ENCODE measurements around the gene NR6A1. TPM values are rescaled to one million over a fixed set of nuclear protein-coding genes. Genes with fewer than 3 reads are reported as not detected.
A peak's percentile ranks its signal among the peaks of the same experiment; 100 is the strongest.

NR6A1 gene
- total RNA-seq, 1 donor from 2014 or later, result 2.3 TPM

DNA sequence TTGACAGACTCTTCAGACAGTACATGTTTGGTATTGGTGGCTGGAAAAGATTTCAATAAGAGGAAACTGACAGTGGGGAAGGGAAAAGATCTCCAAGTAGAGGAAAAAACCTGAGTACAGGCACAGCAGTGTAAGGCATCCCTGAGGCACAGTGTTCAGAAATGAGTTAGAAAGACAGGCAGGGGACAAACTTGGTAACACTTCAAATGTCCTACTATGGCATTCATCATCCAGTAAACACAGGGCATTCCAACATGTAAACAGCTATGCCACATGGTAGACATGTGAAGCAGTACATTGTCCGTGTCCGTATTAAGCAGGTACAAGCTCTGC is 218.9 kb downstream of the NR6A1 start:
- Mint-ChIP-seq H3K36me3 (ENCODE audit: low read depth) (no peaks in the 10 kb centered on the region), H3K9me3 (no peaks in the 10 kb centered on the region), H3K27me3 (no peaks in the 10 kb centered on the region), H3K27ac (no peak overlapping the region), H3K4me3 (no peak overlapping the region), H3K4me1 (peaks cover 10% of the 10 kb centered on the region)
- intact Hi-C loops (cut with micrococcal nuclease), result no loop called here
- no peak for DNase-seq

DNA sequence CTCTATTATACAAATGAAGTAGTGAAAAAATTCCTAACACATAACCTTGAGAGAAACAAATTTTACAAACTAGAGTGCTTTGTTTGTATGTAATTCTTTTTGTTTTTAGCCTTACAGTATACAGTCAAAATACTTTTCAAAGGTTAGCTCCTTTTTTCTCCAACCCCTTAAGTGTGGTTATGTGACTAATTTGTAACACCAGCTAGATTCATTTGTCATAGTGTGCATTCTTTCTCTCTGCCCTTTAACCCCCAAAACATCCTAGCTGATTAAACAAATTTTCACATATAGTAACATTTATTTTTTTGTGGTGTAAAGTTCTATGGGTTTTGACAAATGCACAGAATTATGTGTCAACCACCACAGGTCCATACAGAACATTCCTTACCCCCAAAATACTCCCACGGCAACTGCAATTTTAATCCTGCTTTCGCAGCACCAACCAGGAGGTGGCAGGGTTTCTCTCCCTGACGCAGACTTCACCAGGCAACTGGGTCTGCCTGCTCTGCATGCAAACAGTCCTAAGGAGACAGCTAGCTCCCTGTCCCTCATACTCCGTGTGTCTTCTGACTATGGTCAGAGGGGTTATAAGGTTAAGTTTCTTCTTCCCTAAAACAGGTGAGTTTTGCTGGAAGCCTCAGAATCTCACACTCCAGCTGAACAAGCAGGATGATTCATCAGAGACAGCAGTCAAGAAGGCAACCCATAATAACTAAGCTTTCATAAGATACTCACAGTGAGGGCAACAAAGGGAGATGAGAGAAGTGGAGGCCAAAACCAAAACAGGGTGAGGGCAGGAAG is 219.4 kb downstream of the NR6A1 start:
- no peaks in the 10 kb centered on the region for H3K36me3 Mint-ChIP-seq (ENCODE audit: low read depth)
- H3K27me3 Mint-ChIP-seq, result peaks cover 1% of the 10 kb centered on the region
- H3K4me3 Mint-ChIP-seq, result no peak overlapping the region
- no peaks in the 10 kb centered on the region for H3K9me3 Mint-ChIP-seq
- H3K4me1 Mint-ChIP-seq, result peaks cover 10% of the 10 kb centered on the region
- DNase-seq, result peak; percentile 79
- intact Hi-C loops (cut with micrococcal nuclease), result loop anchor here (2.0 kb wide), 1 partner anchor 161 kb away; no protein-coding TSS in a partner anchor
- H3K27ac Mint-ChIP-seq, result no peak overlapping the region

DNA sequence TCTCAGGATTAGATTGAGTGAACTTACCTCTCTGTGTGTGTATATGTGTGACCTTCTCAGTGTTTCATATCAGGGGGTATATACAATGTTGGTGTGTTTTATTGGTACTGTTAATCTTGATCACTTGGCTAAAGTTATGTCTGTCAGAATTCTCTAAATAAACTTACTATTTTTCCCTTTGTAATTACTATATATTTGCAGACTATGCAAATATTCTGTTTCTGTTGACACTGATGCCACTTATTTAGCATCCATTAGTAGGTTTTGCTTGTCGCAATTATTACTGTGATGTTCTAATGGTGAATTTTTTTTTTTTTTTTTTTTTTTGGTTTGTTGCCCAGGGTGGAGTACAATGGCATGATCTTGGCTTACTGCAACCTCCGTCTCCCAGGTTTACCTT is 221.0 kb downstream of the NR6A1 start:
- H3K4me1 Mint-ChIP-seq, result peaks cover 10% of the 10 kb centered on the region
- H3K27ac Mint-ChIP-seq, result no peak overlapping the region
- peaks cover 2% of the 10 kb centered on the region for H3K27me3 Mint-ChIP-seq
- no peak overlapping the region for H3K4me3 Mint-ChIP-seq
- DNase-seq, result no peak
- no peaks in the 10 kb centered on the region for H3K36me3 Mint-ChIP-seq (ENCODE audit: low read depth)
- no peaks in the 10 kb centered on the region for H3K9me3 Mint-ChIP-seq
- intact Hi-C loops (cut with micrococcal nuclease), result loop anchor here (2.0 kb wide), 1 partner anchor 163 kb away; no protein-coding TSS in a partner anchor

DNA sequence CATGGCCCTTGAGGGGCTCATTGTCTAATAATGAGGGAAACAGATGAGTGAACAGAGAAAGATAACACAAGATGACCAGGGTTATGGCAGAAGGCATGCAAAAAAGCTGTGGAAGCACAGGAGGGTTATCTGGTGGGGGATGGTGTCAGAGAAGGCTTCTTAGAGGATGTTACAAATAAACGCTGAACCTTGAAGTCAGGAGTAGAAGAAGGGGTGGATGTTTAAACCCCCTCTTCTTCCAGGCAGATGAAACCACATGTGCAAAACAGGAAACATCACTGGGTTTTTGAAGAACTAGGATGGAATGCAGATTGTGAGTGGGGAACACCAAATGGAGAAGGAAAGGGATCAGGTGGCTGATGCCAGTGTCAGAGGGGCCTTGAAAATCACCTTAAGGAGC is 222.1 kb downstream of the NR6A1 start:
- no peaks in the 10 kb centered on the region for H3K9me3 Mint-ChIP-seq
- no peak overlapping the region for H3K27ac Mint-ChIP-seq
- H3K27me3 Mint-ChIP-seq, result peaks cover 2% of the 10 kb centered on the region
- intact Hi-C loops (cut with micrococcal nuclease), result no loop called here
- DNase-seq, result no peak
- H3K4me3 Mint-ChIP-seq, result no peak overlapping the region
- no peaks in the 10 kb centered on the region for H3K36me3 Mint-ChIP-seq (ENCODE audit: low read depth)
- peaks cover 10% of the 10 kb centered on the region for H3K4me1 Mint-ChIP-seq

DNA sequence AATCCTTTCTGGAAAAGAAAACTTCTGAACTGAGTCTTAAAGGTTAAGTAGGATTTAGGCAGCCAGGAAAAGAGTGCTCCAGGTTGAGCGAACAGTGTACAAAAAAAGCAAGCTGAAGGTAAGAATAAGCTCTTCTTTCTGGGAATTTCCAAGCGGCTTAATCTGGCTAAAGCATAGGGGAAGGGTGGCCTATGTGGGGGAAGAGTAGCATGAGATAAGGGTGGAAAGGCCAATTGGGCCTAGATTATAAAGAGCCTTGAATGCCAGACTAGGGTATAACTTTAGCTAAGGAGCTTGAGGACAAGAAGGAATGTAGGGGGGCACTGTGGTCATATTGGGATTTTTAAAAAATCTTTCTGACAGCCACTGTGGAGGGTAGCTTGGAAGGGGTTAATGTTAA is 226.6 kb downstream of the NR6A1 start:
- Mint-ChIP-seq H3K4me3 (no peak overlapping the region), H3K27me3 (peaks cover 13% of the 10 kb centered on the region), H3K27ac (no peak overlapping the region), H3K36me3 (ENCODE audit: low read depth) (no peaks in the 10 kb centered on the region), H3K9me3 (no peaks in the 10 kb centered on the region), H3K4me1 (peaks cover 8% of the 10 kb centered on the region)
- intact Hi-C loops (cut with micrococcal nuclease), result no loop called here
- DNase-seq, result no peak

DNA sequence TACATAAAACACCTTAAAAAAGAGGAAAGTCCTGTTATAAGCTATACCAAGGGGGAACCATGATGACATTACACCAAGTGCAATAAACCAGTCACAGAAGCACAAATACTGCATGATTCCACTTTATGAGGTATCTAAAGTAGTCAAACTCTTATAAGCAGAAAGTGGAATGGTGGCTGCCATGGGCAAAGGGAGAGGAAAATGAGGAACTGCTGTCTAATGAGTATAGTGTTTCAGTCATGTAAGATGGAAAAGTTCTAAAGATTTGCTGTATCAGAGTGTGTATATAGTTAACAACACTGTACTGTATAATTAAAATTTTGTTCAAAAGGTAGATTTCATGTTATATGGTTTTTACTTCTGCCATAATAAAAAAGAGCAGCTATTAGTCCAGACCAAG is 229.3 kb downstream of the NR6A1 start:
- no peaks in the 10 kb centered on the region for H3K36me3 Mint-ChIP-seq (ENCODE audit: low read depth)
- H3K27me3 Mint-ChIP-seq, result peaks cover 13% of the 10 kb centered on the region
- H3K9me3 Mint-ChIP-seq, result no peaks in the 10 kb centered on the region
- H3K27ac Mint-ChIP-seq, result no peak overlapping the region
- H3K4me3 Mint-ChIP-seq, result no peak overlapping the region
- no peaks in the 10 kb centered on the region for H3K4me1 Mint-ChIP-seq
- DNase-seq, result no peak
- intact Hi-C loops (cut with micrococcal nuclease), result no loop called here

DNA sequence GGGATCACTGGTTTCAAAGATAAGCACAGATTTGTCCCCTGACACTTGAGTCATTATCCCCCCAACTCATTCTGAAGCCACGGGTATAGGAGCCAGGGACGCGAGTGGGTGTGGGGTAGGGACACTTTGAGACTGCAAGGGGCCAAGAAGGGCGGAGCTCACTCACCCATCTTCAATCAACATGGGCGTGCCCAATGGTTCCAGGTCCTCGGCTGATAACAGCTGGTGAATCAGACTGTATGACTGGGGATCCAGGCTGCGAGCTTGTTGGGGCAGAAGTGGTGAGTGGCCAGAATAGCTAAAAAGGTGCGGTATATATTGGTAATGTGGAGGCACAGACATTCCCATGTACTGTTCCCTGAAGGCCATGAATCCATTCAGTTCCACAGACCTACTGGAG is 233.2 kb downstream of the NR6A1 start:
- intact Hi-C loops (cut with micrococcal nuclease), result no loop called here
- Mint-ChIP-seq H3K27me3 (peaks cover 9% of the 10 kb centered on the region), H3K4me1 (no peaks in the 10 kb centered on the region), H3K4me3 (no peak overlapping the region), H3K9me3 (no peaks in the 10 kb centered on the region), H3K36me3 (ENCODE audit: low read depth) (no peaks in the 10 kb centered on the region), H3K27ac (no peak overlapping the region)
- no peak for DNase-seq

DNA sequence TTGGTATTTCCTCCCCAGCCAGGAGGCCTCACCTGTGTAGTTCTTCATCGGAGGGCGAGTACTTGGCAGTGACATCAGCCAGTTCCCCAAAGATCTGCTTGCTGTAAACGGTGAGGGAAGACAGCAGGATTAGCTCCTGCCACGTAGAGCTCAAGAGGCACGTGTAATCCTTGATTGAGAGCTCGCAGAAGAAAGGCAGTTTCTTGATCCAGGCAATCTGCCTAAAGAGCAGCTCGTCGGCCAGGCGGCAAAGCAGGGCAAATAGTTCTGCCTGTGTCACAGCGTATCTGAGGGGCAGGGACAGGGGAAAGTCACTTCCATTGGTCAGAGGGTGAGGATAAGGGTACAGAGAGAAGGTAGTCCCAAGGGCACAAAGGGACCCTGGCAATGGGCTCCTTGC is 235.3 kb downstream of the NR6A1 start:
- Mint-ChIP-seq H3K36me3 (ENCODE audit: low read depth) (no peaks in the 10 kb centered on the region), H3K27ac (no peak overlapping the region), H3K4me1 (no peaks in the 10 kb centered on the region), H3K27me3 (peaks cover 6% of the 10 kb centered on the region), H3K4me3 (no peak overlapping the region), H3K9me3 (no peaks in the 10 kb centered on the region)
- intact Hi-C loops (cut with micrococcal nuclease), result loop anchor here (1.0 kb wide), 1 partner anchor 117 kb away; no protein-coding TSS in a partner anchor
- DNase-seq, result no peak

DNA sequence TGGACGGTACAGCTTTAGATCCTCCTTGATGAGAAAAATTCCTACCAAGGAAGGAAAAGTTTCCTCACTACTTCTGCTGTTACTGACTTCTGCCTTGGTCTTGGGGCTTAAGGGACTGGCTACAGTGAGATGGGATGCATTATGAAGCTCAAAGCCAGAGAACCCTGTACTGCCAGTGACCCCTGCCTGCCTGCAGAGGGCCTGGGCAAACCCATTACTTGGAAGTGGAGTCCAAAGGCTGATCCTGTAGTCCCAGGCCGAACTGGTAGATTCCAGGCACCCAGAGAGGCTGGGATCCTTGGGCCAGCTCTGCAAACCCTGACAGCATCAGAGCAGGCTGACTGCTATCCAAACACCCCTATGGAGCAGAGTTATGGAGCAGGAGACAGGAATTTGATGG is 238.2 kb downstream of the NR6A1 start:
- Mint-ChIP-seq H3K4me3 (no peak overlapping the region), H3K27ac (no peak overlapping the region), H3K27me3 (peaks cover 2% of the 10 kb centered on the region), H3K4me1 (no peaks in the 10 kb centered on the region), H3K36me3 (ENCODE audit: low read depth) (no peaks in the 10 kb centered on the region), H3K9me3 (no peaks in the 10 kb centered on the region)
- DNase-seq, result no peak
- intact Hi-C loops (cut with micrococcal nuclease), result no loop called here

DNA sequence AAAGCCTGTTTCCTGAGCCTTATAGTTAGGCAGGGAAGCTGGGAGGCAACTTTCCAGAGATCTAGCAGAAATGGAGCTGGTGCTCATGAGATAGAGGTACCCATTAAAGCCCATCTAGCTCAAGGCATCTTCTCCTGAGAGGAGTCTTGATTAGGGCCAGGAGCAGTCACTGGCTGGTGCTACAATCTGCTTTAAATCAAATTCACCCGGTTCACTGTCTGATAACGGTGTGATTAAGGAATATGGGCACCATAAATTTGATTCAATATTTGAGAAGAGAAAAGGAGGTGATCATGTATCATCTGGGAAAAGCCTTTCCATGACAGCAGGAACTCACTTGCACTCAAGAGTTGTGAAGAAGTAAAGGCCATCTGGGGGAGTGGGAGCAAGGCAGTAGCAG is 240.0 kb downstream of the NR6A1 start:
- Mint-ChIP-seq H3K4me1 (no peaks in the 10 kb centered on the region), H3K9me3 (no peaks in the 10 kb centered on the region), H3K27me3 (peaks cover 2% of the 10 kb centered on the region), H3K27ac (no peak overlapping the region), H3K4me3 (no peak overlapping the region), H3K36me3 (ENCODE audit: low read depth) (no peaks in the 10 kb centered on the region)
- no peak for DNase-seq
- intact Hi-C loops (cut with micrococcal nuclease), result no loop called here

DNA sequence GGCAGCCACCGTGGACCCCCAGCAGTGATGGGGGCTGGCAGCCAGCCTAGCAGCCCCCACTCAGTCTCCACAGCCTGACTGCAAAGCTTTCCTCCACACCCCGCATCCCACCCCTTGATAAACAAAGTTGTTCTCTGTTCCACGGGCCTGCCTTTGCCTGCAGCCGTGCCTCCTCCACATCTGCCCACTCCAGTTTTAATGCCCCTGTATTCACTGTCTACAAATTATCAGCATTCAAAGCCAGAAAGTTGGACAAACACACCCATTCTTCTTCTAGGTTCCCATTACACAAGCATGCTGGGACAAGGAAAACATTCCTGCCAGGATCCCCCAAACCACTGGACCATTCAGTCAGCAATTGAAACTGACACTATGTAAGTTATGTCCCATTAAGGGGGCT is 240.9 kb downstream of the NR6A1 start:
- intact Hi-C loops (cut with micrococcal nuclease), result no loop called here
- DNase-seq, result no peak
- Mint-ChIP-seq H3K27me3 (peaks cover 2% of the 10 kb centered on the region), H3K4me3 (no peak overlapping the region), H3K9me3 (no peaks in the 10 kb centered on the region), H3K36me3 (ENCODE audit: low read depth) (no peaks in the 10 kb centered on the region), H3K4me1 (no peaks in the 10 kb centered on the region), H3K27ac (no peak overlapping the region)

DNA sequence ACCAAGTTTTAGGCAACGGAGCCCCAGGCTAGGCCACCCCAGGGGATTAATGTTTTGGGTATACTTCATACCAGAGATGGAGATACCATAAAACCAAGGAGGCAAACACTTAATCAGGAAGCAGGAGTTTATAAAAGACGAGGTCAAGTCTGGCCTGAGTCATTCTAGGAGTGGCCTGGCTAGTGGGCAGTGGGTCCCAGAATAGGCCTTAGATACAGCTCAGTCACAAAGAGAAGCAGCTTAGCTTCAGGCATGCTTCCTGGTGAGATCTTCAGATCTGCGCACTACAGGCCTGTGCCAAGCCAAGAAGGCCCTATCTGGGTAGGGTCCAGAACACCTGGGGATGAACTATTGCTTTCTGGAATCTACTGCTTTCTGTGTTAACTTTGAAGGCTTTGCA is 243.3 kb downstream of the NR6A1 start:
- H3K27me3 Mint-ChIP-seq, result peaks cover 5% of the 10 kb centered on the region
- H3K4me1 Mint-ChIP-seq, result no peaks in the 10 kb centered on the region
- H3K4me3 Mint-ChIP-seq, result no peak overlapping the region
- no peaks in the 10 kb centered on the region for H3K9me3 Mint-ChIP-seq
- H3K36me3 Mint-ChIP-seq (ENCODE audit: low read depth), result no peaks in the 10 kb centered on the region
- DNase-seq, result no peak
- no peak overlapping the region for H3K27ac Mint-ChIP-seq
- intact Hi-C loops (cut with micrococcal nuclease), result no loop called here

DNA sequence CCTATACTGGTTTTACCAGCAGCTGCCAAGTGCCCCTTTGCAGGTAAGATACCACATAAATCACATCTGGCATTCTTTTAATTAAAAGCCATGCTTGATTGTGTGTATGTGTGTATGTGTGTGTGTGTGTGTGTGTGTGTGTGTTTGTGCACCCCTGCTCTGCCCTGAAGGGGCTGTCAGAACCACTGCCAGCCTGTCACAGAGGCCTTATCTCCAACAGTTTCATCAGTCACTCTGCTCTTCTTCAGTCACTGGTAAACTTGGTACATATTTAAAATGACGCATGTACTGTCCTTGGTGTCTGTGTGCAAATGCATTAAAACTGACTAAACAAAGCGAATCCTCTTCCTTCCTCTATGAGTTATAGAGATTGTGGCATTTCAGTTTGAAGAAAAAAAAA is 244.9 kb downstream of the NR6A1 start:
- DNase-seq, result no peak
- Mint-ChIP-seq H3K9me3 (no peaks in the 10 kb centered on the region), H3K36me3 (ENCODE audit: low read depth) (no peaks in the 10 kb centered on the region), H3K4me3 (no peak overlapping the region), H3K4me1 (no peaks in the 10 kb centered on the region), H3K27me3 (peaks cover 3% of the 10 kb centered on the region), H3K27ac (no peak overlapping the region)
- intact Hi-C loops (cut with micrococcal nuclease), result no loop called here

DNA sequence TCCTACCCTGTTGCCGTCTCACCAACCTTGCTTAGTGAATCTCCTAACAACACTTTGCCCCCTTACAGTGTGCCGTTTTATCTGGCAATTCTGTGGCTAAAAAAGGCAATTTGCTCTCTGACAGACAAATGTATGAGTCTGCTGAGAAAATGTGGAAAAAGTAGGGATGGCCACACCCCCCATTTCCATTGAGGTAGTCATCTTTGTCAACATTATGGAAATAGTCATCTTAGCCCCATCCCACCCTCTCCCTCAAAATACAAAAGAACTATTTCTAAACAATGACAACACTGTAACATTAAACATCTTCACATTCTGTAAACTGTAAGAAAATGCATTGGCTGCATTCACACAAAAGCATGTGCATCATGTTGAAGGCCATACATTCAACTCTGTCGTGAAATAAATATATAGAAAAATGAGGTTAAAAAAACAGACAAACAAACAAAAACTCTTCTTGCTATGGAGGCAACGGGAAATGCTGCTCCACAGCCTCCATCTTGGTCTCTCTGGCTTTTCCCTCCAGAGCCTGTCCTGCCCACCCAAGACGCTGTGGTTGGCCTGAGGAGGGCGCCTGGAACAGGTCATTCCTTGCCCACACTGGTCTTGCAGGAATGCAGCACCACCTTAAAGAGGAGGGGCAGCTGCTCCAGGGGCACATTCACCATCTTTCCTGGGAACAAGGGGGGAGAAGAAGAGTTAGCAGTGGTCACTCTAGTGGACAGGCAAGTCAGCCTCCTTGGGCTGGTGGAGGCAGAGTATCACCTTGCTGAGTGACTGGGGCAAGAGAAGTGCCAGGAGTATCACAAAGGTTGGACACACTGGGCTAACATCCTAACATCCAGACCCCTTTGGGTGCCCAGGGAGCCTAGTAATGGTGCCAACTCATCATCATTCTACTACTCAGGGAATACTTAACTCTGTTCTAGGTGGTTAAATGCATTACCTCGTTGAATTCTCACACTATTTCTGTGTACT is 248.7 kb downstream of the NR6A1 start:
- Mint-ChIP-seq H3K4me1 (no peaks in the 10 kb centered on the region), H3K27ac (no peak overlapping the region), H3K36me3 (ENCODE audit: low read depth) (no peaks in the 10 kb centered on the region), H3K9me3 (no peaks in the 10 kb centered on the region), H3K4me3 (no peak overlapping the region), H3K27me3 (peaks cover 6% of the 10 kb centered on the region)
- intact Hi-C loops (cut with micrococcal nuclease), result no loop called here
- DNase-seq, result no peak
